Thyroid gland (tissue), 4 donors: ENCODE data around the gene ENTR1. TPM values are rescaled to one million over a fixed set of nuclear protein-coding genes. Genes with fewer than 3 reads are reported as not detected.

Source experiments
- DNase-seq, 2 donors: peaks; one replicate each; pipeline ENCODE4 v3.0.0-alpha.2; 2019
- H3K27ac ChIP-seq, 3 donors: fragments of 200-600 bp; sonication (generic); 1 replicate in 2 of 3; 2 replicates in 1 of 3; pipeline ENCODE4 v1.5.1; 2016 to 2019; ENCODE audit warnings: mild to moderate bottlenecking in 1 of 3, moderate library complexity in 1 of 3
- H3K27me3 ChIP-seq: fragments of 200-600 bp; sonication (generic); one replicate; pipeline ENCODE4 v1.5.1; 2019
- H3K36me3 ChIP-seq, 2 donors: fragments of 200-600 bp; sonication (generic); one replicate each; pipeline ENCODE4 v1.5.1; 2016 to 2019
- H3K4me1 ChIP-seq, 2 donors: fragments of 200-600 bp; sonication (generic); one replicate each; pipeline ENCODE4 v1.5.1; 2017 to 2019
- H3K4me3 ChIP-seq, 3 donors: fragments of 200-600 bp; sonication (generic); replicated peaks in 1 of 3; 1 replicate in 2 of 3; 2 replicates in 1 of 3; pipeline ENCODE4 v1.5.1; 2016; ENCODE audit warnings: mild to moderate bottlenecking in 1 of 3
- H3K9me3 ChIP-seq: fragments of 200-600 bp; sonication (generic); one replicate; pipeline ENCODE4 v1.5.1; 2017
- CTCF ChIP-seq, 6 experiments: fragments of 200-600 bp in 3 of 6; fragments of 450-650 bp in 3 of 6; sonication (generic) in 3 of 6; IDR thresholded peaks; one replicate each; pipeline ENCODE4 v1.5.1; 2016 to 2019; ENCODE audit warnings: antibody characterized with exemption in 6 of 6, mild to moderate bottlenecking in 2 of 6, inconsistent platforms in 1 of 6, moderate library complexity in 1 of 6
- POLR2A ChIP-seq, 2 donors: fragments of 450-650 bp; IDR thresholded peaks; one replicate each; pipeline ENCODE4 v1.6.1; 2017; ENCODE audit warnings: antibody characterized with exemption in 2 of 2, mild to moderate bottlenecking in 2 of 2, moderate library complexity in 1 of 2
- WGBS, 2 donors: methylation state at CpG; one replicate each; pipeline ENCODE4 v1.1.5; 2017; 5-methylcytosine and 5-hydroxymethylcytosine counted together
- intact Hi-C: fragments of 100-400 bp; cut with DNase I; formaldehyde crosslinking; loops from one replicate; pipeline ENCODE4 v1.15.1; 2023
- total RNA-seq, 4 donors: library from RNA; depleted of rRNA; stranded (reverse); fragments of >200 nt; gene quantifications; one replicate each; pipeline ENCODE4 v1.2.3, GENCODE V29; 2016

The ENTR1 gene
- total RNA-seq, 4 donors from 2014 or later: 27.9 to 46.1 (median 33.9) TPM

GRCh38 chr9:136381311-136381710 lies 29.1 kb downstream of the ENTR1 start:
- Histone ChIP-seq H3K27me3 (no peaks in the 10 kb centered on the region), H3K4me1 (no peaks in the 10 kb centered on the region), H3K4me3 (no peak overlapping the region), H3K27ac (no peak overlapping the region), H3K36me3 (peaks cover 29 to 42% of the 10 kb centered on the region in 2 donors), H3K9me3 (no peaks in the 10 kb centered on the region)
- DNase-seq: no peak
- WGBS, 2 donors: 90 to 94% methylated on average over 6 to 7 of the region's 9 CpGs
- TF ChIP-seq POLR2A (IDR thresholded peaks at IDR 0.05) (no peak), CTCF (IDR thresholded peaks at IDR 0.05) (no peak)
- intact Hi-C loops: no loop called here

- intact Hi-C loops: no loop called here
- TF ChIP-seq CTCF (IDR thresholded peaks at IDR 0.05): no peak
- TF ChIP-seq POLR2A (IDR thresholded peaks at IDR 0.05): no peak
- no peak overlapping the region for H3K27ac ChIP-seq
- H3K36me3 ChIP-seq: peaks cover 29 to 36% of the 10 kb centered on the region in 2 donors
- no peaks in the 10 kb centered on the region for H3K27me3 ChIP-seq
- no peaks in the 10 kb centered on the region for H3K4me1 ChIP-seq
- no peaks in the 10 kb centered on the region for H3K9me3 ChIP-seq
- WGBS, 2 donors: 94 to 96% methylated on average over 13 to 15 of the region's 17 CpGs
- no peak for DNase-seq
- H3K4me3 ChIP-seq: no peak overlapping the region
These were observed 30.0 kb downstream of the ENTR1 start for GRCh38 chr9:136380381-136380780.

GRCh38 chr9:136379891-136380290 lies 30.5 kb downstream of the ENTR1 start:
- Histone ChIP-seq H3K36me3 (peaks cover 29 to 36% of the 10 kb centered on the region in 2 donors), H3K27ac (no peak overlapping the region), H3K9me3 (no peaks in the 10 kb centered on the region), H3K27me3 (no peaks in the 10 kb centered on the region), H3K4me3 (no peak overlapping the region), H3K4me1 (no peaks in the 10 kb centered on the region)
- intact Hi-C loops: no loop called here
- TF ChIP-seq CTCF (IDR thresholded peaks at IDR 0.05): no peak
- no peak for TF ChIP-seq POLR2A (IDR thresholded peaks at IDR 0.05)
- DNase-seq: no peak
- 88% methylated on average over 11 of the region's 11 CpGs; no CpG with 5 or more reads in 1 of the 2 donors for WGBS, 2 donors

GRCh38 chr9:136379401-136379800 lies 31.0 kb downstream of the ENTR1 start:
- Histone ChIP-seq H3K9me3 (no peaks in the 10 kb centered on the region), H3K27me3 (no peaks in the 10 kb centered on the region), H3K4me3 (no peak overlapping the region), H3K36me3 (peaks cover 29 to 32% of the 10 kb centered on the region in 2 donors), H3K4me1 (no peaks in the 10 kb centered on the region), H3K27ac (no peak overlapping the region)
- 84 to 94% methylated on average over 3 to 4 of the region's 11 CpGs for WGBS, 2 donors
- no peak for DNase-seq
- TF ChIP-seq CTCF (IDR thresholded peaks at IDR 0.05) (no peak), POLR2A (IDR thresholded peaks at IDR 0.05) (no peak)
- intact Hi-C loops: no loop called here

- intact Hi-C loops: no loop called here
- Histone ChIP-seq H3K27me3 (no peaks in the 10 kb centered on the region), H3K4me1 (no peaks in the 10 kb centered on the region), H3K27ac (no peak overlapping the region), H3K9me3 (no peaks in the 10 kb centered on the region), H3K4me3 (no peak overlapping the region), H3K36me3 (peaks cover 29% of the 10 kb centered on the region in 2 donors)
- TF ChIP-seq POLR2A (IDR thresholded peaks at IDR 0.05) (no peak), CTCF (IDR thresholded peaks at IDR 0.05) (no peak)
- DNase-seq: no peak
- WGBS, 2 donors: 84 to 98% methylated on average over 9 to 17 of the region's 18 CpGs
These were observed 31.5 kb downstream of the ENTR1 start for GRCh38 chr9:136379003-136379287.
